Measurements from ENCODE around the gene ST3GAL3.
"Not testable (repeated sequence)": the region's sequence is repeated elsewhere in the genome, so short reads cannot be mapped to it uniquely, and the experiment has no call there.

The ST3GAL3 gene

DNA sequence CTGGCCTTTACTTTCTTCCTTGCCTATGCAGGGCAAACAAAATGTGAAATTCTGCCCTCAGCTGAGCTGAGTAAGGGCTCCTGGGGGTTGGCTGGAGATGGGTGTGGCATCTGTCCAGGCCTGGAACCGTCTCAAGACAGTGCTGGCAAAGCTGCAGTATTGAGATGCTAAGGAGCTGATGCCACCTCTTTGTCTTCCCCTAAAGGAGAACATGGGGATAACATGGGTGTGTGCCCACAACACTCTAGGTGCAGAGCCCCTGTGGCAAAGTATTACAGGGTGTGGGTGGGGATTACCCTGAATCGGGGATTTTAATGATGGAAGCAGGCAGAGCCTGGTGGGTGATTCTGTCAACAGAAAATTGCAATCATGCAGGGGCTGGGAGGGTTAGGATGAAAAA, 2.5 kb upstream of the ST3GAL3 start:
- DNase-seq, result no peak

DNA sequence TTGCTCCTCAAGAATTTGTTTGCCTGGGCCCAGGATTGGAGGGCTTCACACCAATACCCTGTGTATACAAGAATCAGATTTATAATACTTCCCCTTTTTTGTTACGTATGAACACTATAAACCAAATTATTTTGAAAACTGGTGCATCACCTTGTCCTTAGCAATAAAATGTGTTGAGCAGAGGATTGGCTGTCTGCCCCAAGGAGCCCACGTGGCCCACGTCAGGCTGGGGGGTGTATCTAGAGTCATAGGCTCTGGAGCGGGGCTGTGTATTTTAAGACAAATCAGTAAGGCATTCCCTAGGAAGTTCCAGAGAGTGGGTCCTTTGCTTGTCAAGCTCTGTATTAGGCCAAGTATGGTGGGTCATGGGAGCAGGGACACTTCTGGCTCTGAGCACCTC, 2.0 kb upstream of the ST3GAL3 start:
- DNase-seq, result no peak

DNA sequence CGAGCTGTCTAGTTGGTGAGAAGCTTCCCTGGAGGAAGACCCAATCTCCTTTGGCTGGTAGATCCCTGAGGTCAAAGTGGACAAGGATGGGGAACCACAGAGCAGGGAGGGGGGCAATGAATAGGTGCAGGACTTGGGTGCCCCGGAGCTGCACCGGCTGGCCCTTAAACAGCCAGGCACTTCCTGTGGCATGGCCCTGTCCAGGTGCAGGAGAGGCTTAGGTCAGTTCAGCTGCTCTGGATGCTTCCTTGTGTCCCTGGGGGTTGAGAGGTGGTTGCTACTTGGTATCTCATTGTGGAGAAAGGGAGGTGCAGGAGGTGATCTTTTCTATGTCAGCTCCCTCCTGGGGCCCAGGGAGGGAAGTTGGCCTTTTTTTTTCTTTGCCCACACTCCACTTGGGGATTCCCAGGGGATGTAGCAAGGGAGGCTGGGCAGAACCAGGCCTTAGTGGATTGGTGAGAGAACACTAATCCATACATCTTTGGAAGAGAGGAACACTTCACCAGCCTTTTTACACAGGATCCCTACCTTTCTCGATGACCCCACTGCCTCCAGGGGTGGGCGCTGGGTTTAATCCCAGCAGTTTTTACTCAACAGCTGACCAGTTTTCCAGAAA, 1.2 kb upstream of the ST3GAL3 start:
- DNase-seq, result no peak

DNA sequence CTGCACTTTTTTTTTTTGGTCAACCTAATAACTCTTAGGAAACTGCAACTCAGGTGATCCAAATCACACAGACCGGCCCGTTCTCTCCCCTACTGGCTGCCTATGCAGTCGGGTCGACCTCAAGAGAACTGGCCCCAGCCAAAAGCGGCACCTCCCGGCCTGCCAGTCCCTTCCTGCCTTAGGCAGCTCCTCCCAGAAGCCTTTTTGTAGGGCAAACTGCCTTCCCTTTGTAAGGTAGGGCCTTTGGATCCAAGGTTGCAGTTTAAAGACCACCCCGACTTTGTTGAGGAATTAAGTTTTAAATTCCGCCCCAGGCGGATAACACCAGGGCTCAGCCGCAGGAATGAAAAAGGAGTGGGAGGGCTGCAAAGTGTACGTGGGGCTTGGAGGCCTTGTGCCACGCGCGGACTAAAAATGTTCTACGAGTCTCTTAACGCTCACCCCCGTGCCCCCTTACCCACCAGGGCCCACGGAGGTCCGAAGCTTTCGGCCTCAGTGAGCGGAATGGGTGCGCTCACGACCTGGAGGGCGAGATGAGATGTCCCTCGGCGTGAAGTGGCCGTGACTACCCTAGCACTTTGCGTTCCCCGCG, 642 bp upstream of the ST3GAL3 start:
- DNase-seq, result no peak

- DNase-seq, result no peak
These were observed 670 bp downstream of the ST3GAL3 start for GRCh38 chr1:43708002-43708410.

DNA sequence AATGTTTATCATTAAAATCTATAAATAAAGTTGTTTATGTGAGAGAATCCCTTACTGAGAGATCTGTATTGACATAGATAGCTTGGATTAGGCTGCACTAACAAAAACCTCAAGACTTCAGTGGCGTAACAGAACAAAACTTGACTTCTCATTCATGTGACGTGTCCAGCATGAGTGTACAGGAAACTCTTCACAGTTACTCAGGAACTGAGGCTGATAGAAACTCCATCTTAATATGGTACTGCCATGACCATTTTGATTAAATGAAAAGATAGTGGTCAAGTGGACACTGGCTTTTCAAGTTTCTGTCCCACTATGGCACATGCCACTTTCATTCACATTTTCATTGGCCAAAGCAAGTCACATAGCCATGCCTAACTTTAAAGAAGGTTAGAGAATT, 3.7 kb downstream of the ST3GAL3 start:
- no peak for DNase-seq

GRCh38 chr1:43711524-43712386, 4.4 kb downstream of the ST3GAL3 start:
- DNase-seq, result no peak

- DNase-seq, result no peak
These were observed 9.4 kb downstream of the ST3GAL3 start for GRCh38 chr1:43716559-43717281.

DNA sequence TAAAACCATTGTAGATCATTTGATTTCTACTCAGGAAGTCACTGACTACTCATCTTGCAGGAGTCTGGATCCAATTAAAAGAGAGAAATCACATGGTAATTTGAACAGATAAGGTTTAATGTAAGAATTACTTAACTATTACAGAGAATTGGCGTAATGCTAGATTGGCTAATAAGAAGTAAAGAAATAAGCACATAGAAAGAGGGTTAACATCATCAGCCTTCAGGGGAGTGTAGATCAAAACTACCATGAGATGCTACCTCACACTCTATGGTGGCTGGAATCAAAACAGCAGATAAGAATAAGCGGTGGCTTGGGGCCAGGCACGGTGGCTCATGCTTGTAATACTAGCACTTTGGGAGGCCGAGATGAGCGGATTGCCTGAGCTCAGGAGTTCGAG, 11.7 kb downstream of the ST3GAL3 start:
- DNase-seq, result no peak

GRCh38 chr1:43719670-43720419, 12.5 kb downstream of the ST3GAL3 start:
- DNase-seq, result not testable (repeated sequence)

DNA sequence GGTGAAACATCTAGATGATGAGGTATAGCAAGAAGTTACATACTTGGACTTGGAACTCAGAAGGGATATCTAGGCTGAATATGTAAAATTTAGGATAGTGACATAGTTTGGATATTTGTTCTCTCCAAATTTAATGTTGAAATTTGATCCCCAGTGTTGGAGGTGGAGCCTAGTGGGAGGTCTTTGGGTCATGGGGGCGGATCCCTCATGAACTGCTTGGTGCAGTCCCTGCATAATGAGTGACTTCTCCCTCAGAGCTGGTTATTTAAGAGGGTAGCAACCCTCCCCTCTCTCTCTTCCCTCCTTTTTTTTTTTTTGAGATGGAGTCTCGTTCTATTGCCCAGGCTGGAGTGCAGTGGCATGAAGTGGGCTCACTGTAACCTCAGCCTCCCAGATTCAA, 15.5 kb downstream of the ST3GAL3 start:
- DNase-seq, result no peak

DNA sequence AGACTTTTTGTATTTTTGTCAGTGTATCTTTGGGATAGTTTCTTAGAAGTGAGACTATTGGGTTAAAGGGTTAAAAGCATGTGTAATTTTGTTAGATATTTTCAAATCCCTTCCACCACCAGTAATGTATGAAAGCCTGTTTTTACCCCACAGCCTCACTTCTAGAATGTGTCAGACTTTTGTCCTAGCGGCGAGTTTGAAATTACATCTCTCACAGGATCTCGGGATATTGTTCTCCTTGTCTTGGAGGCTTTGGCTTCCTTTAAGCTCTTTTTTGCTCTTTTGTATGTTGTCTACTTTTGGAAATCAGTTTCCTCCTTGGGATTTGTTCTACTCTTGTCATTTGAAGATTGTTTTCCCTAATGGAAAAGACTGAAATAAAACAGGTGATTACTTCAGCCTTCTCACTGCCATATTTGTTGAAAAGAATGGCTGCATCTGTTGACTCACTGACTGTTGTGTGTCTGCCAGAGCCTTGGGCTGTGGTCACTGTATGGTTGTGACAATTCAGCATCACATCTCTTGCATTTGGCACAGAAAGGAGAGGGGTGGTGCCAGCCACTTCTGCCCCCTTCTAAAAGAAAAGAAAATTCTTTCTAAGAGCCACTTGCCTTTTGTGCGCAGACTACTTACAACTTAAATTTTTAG, 22.6 kb downstream of the ST3GAL3 start:
- DNase-seq, result no peak

- no peak for DNase-seq
These were observed 24.7 kb downstream of the ST3GAL3 start for GRCh38 chr1:43731867-43732531.

GRCh38 chr1:43736819-43737218, 29.5 kb downstream of the ST3GAL3 start:
- no peak for DNase-seq

- DNase-seq, result no peak
These were observed 34.7 kb downstream of the ST3GAL3 start for GRCh38 chr1:43742026-43742425.

- no peak for DNase-seq
These were observed 35.9 kb downstream of the ST3GAL3 start for GRCh38 chr1:43743206-43743605.

GRCh38 chr1:43747736-43748135, 40.4 kb downstream of the ST3GAL3 start:
- no peak for DNase-seq

DNA sequence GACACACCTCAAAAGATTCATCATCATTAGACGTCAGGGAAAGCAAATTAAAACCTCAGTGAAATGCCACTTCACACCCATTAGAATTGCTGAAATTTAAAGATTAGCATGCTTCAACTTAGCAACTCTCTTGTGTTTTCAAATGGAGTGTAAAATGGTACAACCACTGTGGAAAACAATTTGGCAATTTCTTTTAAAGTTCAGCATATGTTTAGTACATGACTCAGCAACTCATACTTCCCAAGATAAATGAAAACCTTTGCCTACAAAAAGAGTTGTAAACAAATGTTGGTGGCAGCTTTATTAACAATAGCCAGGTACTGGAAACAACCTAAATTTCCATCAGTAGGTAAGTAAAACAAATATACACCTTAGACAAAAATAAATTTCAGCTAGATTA, 42.7 kb downstream of the ST3GAL3 start:
- no peak for DNase-seq

DNA sequence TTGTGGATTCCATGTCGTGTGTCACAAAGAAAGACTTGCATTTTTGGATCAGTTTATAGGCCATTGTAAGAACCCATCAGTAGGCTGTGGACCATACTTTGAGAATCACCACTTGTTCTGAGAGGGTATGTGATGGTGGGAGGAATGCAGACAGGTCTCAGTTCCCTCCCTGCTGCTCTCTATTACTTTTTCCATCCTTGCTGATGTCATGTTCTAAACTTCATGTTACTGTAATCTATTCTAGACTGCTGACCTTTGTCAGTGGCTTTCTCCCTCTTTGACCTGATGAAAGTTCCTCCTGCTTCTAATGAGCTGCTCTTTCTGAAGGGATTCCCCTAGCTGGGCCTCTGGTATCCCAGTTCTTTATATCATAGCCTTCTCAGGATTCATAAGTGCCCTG, 46.1 kb downstream of the ST3GAL3 start:
- DNase-seq, result no peak

DNA sequence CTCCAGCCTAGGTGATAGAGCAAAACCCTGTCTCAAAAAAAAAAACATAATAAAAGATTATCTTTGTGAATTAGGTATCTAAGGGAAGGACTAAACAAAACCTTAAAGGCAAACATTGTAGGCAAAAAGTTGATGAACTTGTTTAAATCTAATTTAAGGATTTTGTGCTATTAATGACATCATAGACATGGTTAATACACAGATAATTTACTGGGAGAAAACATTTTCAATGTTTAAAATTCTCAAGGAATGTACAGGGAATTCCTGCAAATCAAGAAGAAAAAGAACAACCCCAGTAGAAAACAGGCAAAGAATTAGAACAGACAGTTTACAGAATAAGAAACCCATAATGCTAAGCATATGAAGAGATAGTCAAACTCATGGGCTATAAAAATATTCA, 47.6 kb downstream of the ST3GAL3 start:
- DNase-seq, result no peak

DNA sequence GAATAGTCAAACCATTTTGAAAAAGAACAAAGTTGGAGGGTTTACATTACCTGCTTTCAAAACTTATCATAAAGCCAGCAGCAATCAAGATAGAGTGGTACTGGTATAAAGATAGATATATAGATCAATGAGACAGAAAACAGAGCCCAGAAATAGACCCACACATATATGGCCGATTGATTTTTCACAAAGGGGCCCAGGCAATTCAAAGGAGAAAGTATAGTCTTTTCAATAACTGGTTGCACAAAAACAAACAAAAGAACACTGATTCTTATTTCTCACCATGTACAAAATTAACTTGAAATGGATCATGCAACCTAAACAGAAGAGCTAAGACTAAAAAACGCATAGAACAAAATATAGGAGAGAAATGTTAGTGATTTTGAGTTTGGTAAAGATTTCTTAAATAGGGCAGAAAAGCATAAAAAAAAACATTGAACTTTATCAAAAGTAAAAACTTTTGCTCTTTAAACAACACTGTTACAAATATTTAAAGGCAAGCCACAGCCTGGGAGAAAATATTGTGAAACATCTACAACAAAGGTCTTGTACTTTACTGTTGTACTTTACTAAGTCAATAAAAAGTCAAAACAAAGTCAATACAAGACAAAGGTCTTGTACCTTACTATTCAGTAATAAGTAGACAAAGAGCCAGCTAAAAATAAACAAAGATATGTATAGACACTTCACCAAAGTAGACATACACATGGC, 50.2 kb downstream of the ST3GAL3 start:
- no peak for DNase-seq

All from NCI-H187 (cell line).